Measurements from ENCODE around the gene CACNA1A.
A peak's percentile ranks its signal among the peaks of the same experiment; 100 is the strongest.

- TF ChIP-seq, protein P1, sequence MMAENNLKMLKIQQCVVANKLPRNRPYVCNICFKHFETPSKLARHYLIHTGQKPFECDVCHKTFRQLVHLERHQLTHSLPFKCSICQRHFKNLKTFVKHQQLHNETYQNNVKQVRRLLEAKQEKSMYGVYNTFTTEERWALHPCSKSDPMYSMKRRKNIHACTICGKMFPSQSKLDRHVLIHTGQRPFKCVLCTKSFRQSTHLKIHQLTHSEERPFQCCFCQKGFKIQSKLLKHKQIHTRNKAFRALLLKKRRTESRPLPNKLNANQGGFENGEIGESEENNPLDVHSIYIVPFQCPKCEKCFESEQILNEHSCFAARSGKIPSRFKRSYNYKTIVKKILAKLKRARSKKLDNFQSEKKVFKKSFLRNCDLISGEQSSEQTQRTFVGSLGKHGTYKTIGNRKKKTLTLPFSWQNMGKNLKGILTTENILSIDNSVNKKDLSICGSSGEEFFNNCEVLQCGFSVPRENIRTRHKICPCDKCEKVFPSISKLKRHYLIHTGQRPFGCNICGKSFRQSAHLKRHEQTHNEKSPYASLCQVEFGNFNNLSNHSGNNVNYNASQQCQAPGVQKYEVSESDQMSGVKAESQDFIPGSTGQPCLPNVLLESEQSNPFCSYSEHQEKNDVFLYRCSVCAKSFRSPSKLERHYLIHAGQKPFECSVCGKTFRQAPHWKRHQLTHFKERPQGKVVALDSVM (CRISPR knock-in tag; IDR thresholded peaks at IDR 0.05): no peak
- TF ChIP-seq DPF2 (CRISPR knock-in tag; IDR thresholded peaks at IDR 0.05; ENCODE audit: borderline replicate concordance, low read depth) (no peak), BRCA1 (CRISPR knock-in tag; IDR thresholded peaks at IDR 0.05) (no peak), RAD51 (IDR thresholded peaks at IDR 0.05; ENCODE audit: borderline replicate concordance) (no peak), ZBTB20 (CRISPR knock-in tag; IDR thresholded peaks at IDR 0.05; ENCODE audit: borderline replicate concordance, low read depth) (no peak), EZH2 (conservative IDR thresholded peaks at IDR 0.05; ENCODE audit: low read depth, low read length) (no peak), ZNF530 (CRISPR knock-in tag; IDR thresholded peaks at IDR 0.05; ENCODE audit: low read depth) (no peak), ZNF704 (CRISPR knock-in tag; IDR thresholded peaks at IDR 0.05; ENCODE audit: borderline replicate concordance) (no peak), ZNF431 (CRISPR knock-in tag; IDR thresholded peaks at IDR 0.05; ENCODE audit: borderline replicate concordance, low read depth) (no peak), BCL3 (CRISPR knock-in tag; IDR thresholded peaks at IDR 0.05) (no peak), YEATS2 (CRISPR knock-in tag; IDR thresholded peaks at IDR 0.05; ENCODE audit: borderline replicate concordance) (no peak)
- TF ChIP-seq, protein P2, sequence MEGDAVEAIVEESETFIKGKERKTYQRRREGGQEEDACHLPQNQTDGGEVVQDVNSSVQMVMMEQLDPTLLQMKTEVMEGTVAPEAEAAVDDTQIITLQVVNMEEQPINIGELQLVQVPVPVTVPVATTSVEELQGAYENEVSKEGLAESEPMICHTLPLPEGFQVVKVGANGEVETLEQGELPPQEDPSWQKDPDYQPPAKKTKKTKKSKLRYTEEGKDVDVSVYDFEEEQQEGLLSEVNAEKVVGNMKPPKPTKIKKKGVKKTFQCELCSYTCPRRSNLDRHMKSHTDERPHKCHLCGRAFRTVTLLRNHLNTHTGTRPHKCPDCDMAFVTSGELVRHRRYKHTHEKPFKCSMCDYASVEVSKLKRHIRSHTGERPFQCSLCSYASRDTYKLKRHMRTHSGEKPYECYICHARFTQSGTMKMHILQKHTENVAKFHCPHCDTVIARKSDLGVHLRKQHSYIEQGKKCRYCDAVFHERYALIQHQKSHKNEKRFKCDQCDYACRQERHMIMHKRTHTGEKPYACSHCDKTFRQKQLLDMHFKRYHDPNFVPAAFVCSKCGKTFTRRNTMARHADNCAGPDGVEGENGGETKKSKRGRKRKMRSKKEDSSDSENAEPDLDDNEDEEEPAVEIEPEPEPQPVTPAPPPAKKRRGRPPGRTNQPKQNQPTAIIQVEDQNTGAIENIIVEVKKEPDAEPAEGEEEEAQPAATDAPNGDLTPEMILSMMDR (CRISPR knock-in tag; IDR thresholded peaks at IDR 0.05): peak; percentile 88
Observed at GRCh38 chr19:13234518-13234917, 271.8 kb downstream of the CACNA1A start.

Measured in HepG2 (cell line).